Upper lobe of left lung (tissue), 4 donors: ENCODE data around the gene TRIP12.

Experiments
- CTCF ChIP-seq, 6 experiments: fragments of 450-650 bp in 4 of 6; fragments of 200-600 bp in 2 of 6; sonication (generic) in 2 of 6; IDR thresholded peaks; one replicate each; pipeline ENCODE4 v1.5.1; 2016 to 2019; ENCODE audit warnings: antibody characterized with exemption in 6 of 6
- EP300 ChIP-seq, 4 donors: sonication (generic); formaldehyde crosslinking; IDR thresholded peaks; one replicate each; pipeline ENCODE4 v1.5.1; 2017; ENCODE audit warnings: antibody characterized with exemption in 4 of 4, control low read depth in 2 of 4
- POLR2A ChIP-seq, 4 donors: fragments of 450-650 bp; IDR thresholded peaks; one replicate each; pipeline ENCODE4 v1.5.1; 2016 to 2017; ENCODE audit warnings: antibody characterized with exemption in 4 of 4, mild to moderate bottlenecking in 2 of 4
- POLR2AphosphoS5 ChIP-seq, 2 donors: sonication (generic); formaldehyde crosslinking; IDR thresholded peaks; one replicate each; pipeline ENCODE4 v1.5.1; 2017; ENCODE audit warnings: antibody characterized with exemption in 2 of 2

DNA sequence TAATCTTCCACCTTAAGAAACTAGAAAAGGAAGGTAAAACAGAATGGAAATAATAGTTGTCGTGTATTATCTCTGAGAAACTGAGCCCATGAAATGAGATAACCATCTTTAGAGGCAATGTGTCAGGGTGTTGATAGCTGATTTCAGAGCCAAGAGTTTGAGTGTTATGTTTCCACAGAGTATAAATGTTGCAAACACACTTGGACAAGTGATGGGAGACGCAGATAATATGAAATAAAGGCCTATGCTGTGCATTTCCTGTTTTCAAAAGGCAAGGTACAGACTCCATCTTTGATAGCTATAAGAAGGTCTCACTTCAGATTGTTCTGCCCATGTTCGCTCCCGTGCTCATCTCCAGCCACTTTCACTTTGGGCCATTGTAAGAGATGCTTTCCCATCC is 181.5 kb downstream of the TRIP12 start:
- TF ChIP-seq CTCF (IDR thresholded peaks at IDR 0.05) (no peak), POLR2A (IDR thresholded peaks at IDR 0.05) (no peak), POLR2AphosphoS5 (IDR thresholded peaks at IDR 0.05) (no peak), EP300 (IDR thresholded peaks at IDR 0.05) (no peak)
